Measurements from ENCODE around the gene CYP19A1. TPM values are rescaled to one million over a fixed set of nuclear protein-coding genes. Genes with fewer than 3 reads are reported as not detected.

Gene CYP19A1
- total and polyA plus RNA-seq, 4 donors = 0.03 to 124 (median 0.50) TPM; not detected in 1

GRCh38 chr15:51260202-51260601, 78.2 kb downstream of the CYP19A1 start:
- TF ChIP-seq, protein P1, sequence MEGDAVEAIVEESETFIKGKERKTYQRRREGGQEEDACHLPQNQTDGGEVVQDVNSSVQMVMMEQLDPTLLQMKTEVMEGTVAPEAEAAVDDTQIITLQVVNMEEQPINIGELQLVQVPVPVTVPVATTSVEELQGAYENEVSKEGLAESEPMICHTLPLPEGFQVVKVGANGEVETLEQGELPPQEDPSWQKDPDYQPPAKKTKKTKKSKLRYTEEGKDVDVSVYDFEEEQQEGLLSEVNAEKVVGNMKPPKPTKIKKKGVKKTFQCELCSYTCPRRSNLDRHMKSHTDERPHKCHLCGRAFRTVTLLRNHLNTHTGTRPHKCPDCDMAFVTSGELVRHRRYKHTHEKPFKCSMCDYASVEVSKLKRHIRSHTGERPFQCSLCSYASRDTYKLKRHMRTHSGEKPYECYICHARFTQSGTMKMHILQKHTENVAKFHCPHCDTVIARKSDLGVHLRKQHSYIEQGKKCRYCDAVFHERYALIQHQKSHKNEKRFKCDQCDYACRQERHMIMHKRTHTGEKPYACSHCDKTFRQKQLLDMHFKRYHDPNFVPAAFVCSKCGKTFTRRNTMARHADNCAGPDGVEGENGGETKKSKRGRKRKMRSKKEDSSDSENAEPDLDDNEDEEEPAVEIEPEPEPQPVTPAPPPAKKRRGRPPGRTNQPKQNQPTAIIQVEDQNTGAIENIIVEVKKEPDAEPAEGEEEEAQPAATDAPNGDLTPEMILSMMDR (IDR thresholded peaks at IDR 0.05; ENCODE audit: low read depth, low read length, missing input control) = no peak
- TF ChIP-seq NR2F2 (IDR thresholded peaks at IDR 0.05) = no peak
- TF ChIP-seq, protein P2, sequence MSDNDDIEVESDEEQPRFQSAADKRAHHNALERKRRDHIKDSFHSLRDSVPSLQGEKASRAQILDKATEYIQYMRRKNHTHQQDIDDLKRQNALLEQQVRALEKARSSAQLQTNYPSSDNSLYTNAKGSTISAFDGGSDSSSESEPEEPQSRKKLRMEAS (IDR thresholded peaks at IDR 0.05) = no peak
- TF ChIP-seq FOXA1 (IDR thresholded peaks at IDR 0.05) = no peak
- TF ChIP-seq, protein P3, sequence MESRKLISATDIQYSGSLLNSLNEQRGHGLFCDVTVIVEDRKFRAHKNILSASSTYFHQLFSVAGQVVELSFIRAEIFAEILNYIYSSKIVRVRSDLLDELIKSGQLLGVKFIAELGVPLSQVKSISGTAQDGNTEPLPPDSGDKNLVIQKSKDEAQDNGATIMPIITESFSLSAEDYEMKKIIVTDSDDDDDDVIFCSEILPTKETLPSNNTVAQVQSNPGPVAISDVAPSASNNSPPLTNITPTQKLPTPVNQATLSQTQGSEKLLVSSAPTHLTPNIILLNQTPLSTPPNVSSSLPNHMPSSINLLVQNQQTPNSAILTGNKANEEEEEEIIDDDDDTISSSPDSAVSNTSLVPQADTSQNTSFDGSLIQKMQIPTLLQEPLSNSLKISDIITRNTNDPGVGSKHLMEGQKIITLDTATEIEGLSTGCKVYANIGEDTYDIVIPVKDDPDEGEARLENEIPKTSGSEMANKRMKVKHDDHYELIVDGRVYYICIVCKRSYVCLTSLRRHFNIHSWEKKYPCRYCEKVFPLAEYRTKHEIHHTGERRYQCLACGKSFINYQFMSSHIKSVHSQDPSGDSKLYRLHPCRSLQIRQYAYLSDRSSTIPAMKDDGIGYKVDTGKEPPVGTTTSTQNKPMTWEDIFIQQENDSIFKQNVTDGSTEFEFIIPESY (IDR thresholded peaks at IDR 0.05) = no peak
- no peak for TF ChIP-seq YY1 (IDR thresholded peaks at IDR 0.05)
- no peak for TF ChIP-seq HNF4A (conservative IDR thresholded peaks at IDR 0.05)
- TF ChIP-seq JUND (IDR thresholded peaks at IDR 0.05) = no peak
- no peak for TF ChIP-seq SP1 (IDR thresholded peaks at IDR 0.05)
- TF ChIP-seq ATF3 (IDR thresholded peaks at IDR 0.05) = no peak
- no peak for TF ChIP-seq FOXA2 (IDR thresholded peaks at IDR 0.05)
- no peak for TF ChIP-seq RXRA (IDR thresholded peaks at IDR 0.05)
- TF ChIP-seq RAD21 (IDR thresholded peaks at IDR 0.05) = no peak
- TF ChIP-seq TAF1 (conservative IDR thresholded peaks at IDR 0.05) = no peak
- Histone ChIP-seq H3K9ac (ENCODE audit: low read depth in 1 of 2, low read length in 2 of 2) (no peak overlapping the region), H3K27ac (ENCODE audit: low read depth in 1 of 2, low read length in 2 of 2) (no peak overlapping the region), H3K27me3 (ENCODE audit: control insufficient read depth in 4 of 4, insufficient read depth in 4 of 4, low read length in 3 of 4) (peaks cover 0 to 16% (median 0%) of the 10 kb centered on the region in 4 donors), H3K4me1 (ENCODE audit: control insufficient read depth in 4 of 4, insufficient read depth in 4 of 4, low read length in 3 of 4) (no peaks in the 10 kb centered on the region), H3K4me3 (ENCODE audit: low read depth in 1 of 3, low read length in 3 of 3) (no peak overlapping the region), H3K9me3 (ENCODE audit: control insufficient read depth in 4 of 4, low read length in 3 of 4) (no peaks in the 10 kb centered on the region), H3K36me3 (ENCODE audit: control insufficient read depth in 4 of 4, insufficient read depth in 3 of 4, low read depth in 1 of 4, low read length in 3 of 4) (no peaks in the 10 kb centered on the region)
- DNase-seq (ENCODE audit: low spot score) = no peak
- WGBS = 75% methylated on average over 4 of the region's 4 CpGs

DNA sequence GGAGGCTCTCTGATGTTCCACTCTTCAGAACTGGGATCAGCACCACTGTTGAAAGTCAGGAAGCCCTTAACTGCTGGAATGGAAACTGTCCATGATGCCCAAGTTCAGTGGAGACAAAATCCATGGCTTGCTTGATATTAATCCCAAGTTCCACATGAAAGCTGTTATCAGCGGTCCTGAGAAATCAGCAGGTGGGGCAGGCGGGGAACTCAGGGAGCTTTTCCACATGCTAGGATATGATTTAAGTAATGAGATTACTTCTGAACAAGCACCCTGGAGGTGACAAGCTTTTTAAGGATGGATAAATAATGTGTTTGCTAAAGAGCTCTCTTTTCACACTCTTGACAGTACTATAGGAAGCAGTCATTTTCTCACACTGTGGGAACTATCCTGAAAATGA, 82.9 kb downstream of the CYP19A1 start:
- Histone ChIP-seq H3K27me3 (ENCODE audit: control insufficient read depth in 4 of 4, insufficient read depth in 4 of 4, low read length in 3 of 4) (peaks cover 0 to 7% (median 0%) of the 10 kb centered on the region in 4 donors), H3K4me1 (ENCODE audit: control insufficient read depth in 4 of 4, insufficient read depth in 4 of 4, low read length in 3 of 4) (no peaks in the 10 kb centered on the region), H3K36me3 (ENCODE audit: control insufficient read depth in 4 of 4, insufficient read depth in 3 of 4, low read depth in 1 of 4, low read length in 3 of 4) (no peaks in the 10 kb centered on the region), H3K9me3 (ENCODE audit: control insufficient read depth in 4 of 4, low read length in 3 of 4) (no peaks in the 10 kb centered on the region), H3K4me3 (ENCODE audit: low read depth in 1 of 3, low read length in 3 of 3) (no peak overlapping the region), H3K27ac (ENCODE audit: low read depth in 1 of 2, low read length in 2 of 2) (no peak overlapping the region), H3K9ac (ENCODE audit: low read depth in 1 of 2, low read length in 2 of 2) (no peak overlapping the region)
- TF ChIP-seq, protein P4, sequence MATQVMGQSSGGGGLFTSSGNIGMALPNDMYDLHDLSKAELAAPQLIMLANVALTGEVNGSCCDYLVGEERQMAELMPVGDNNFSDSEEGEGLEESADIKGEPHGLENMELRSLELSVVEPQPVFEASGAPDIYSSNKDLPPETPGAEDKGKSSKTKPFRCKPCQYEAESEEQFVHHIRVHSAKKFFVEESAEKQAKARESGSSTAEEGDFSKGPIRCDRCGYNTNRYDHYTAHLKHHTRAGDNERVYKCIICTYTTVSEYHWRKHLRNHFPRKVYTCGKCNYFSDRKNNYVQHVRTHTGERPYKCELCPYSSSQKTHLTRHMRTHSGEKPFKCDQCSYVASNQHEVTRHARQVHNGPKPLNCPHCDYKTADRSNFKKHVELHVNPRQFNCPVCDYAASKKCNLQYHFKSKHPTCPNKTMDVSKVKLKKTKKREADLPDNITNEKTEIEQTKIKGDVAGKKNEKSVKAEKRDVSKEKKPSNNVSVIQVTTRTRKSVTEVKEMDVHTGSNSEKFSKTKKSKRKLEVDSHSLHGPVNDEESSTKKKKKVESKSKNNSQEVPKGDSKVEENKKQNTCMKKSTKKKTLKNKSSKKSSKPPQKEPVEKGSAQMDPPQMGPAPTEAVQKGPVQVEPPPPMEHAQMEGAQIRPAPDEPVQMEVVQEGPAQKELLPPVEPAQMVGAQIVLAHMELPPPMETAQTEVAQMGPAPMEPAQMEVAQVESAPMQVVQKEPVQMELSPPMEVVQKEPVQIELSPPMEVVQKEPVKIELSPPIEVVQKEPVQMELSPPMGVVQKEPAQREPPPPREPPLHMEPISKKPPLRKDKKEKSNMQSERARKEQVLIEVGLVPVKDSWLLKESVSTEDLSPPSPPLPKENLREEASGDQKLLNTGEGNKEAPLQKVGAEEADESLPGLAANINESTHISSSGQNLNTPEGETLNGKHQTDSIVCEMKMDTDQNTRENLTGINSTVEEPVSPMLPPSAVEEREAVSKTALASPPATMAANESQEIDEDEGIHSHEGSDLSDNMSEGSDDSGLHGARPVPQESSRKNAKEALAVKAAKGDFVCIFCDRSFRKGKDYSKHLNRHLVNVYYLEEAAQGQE (IDR thresholded peaks at IDR 0.05) = no peak
- TF ChIP-seq GABPA (IDR thresholded peaks at IDR 0.05 in 1 of 2, conservative IDR thresholded peaks at IDR 0.05 in 1 of 2) (no peak), JUND (IDR thresholded peaks at IDR 0.05) (no peak), ATF3 (IDR thresholded peaks at IDR 0.05) (no peak), YY1 (IDR thresholded peaks at IDR 0.05) (no peak), FOXA2 (IDR thresholded peaks at IDR 0.05) (no peak), TAF1 (conservative IDR thresholded peaks at IDR 0.05) (no peak), NR2F2 (IDR thresholded peaks at IDR 0.05) (no peak), HNF4A (conservative IDR thresholded peaks at IDR 0.05) (no peak)
- TF ChIP-seq, protein P3 (IDR thresholded peaks at IDR 0.05) = no peak
- TF ChIP-seq, protein P1 (IDR thresholded peaks at IDR 0.05; ENCODE audit: low read depth, low read length, missing input control) = no peak
- TF ChIP-seq, protein P2 (IDR thresholded peaks at IDR 0.05) = no peak
- no peak for DNase-seq (ENCODE audit: low spot score)
- 96% methylated on average over 2 of the region's 2 CpGs for WGBS
